T-helper 9 cell (primary cell): ENCODE results near the gene HOXB3.

ENCODE experiments used
- DNase-seq: peaks from one replicate; pipeline ENCODE4 v3.0.0-alpha.2; 2020

Gene HOXB3

GRCh38 chr17:48553826-48554225 is 36.2 kb downstream of the HOXB3 start:
- no peak for DNase-seq

- DNase-seq, result no peak
Measured at GRCh38 chr17:48553190-48553547, 36.9 kb downstream of the HOXB3 start.

- no peak for DNase-seq
Measured at GRCh38 chr17:48552466-48553189, 37.4 kb downstream of the HOXB3 start.

GRCh38 chr17:48551596-48552465 is 38.2 kb downstream of the HOXB3 start:
- no peak for DNase-seq

- DNase-seq, result no peak
Measured at GRCh38 chr17:48551214-48551555, 38.9 kb downstream of the HOXB3 start.

- no peak for DNase-seq
Measured at GRCh38 chr17:48550502-48551213, 39.4 kb downstream of the HOXB3 start.

GRCh38 chr17:48549914-48550501 is 40.0 kb downstream of the HOXB3 start:
- DNase-seq, result no peak

- no peak for DNase-seq
Measured at GRCh38 chr17:48549281-48549630, 40.8 kb downstream of the HOXB3 start.

GRCh38 chr17:48548523-48549280 is 41.3 kb downstream of the HOXB3 start:
- no peak for DNase-seq

GRCh38 chr17:48547808-48548522 is 42.1 kb downstream of the HOXB3 start:
- DNase-seq, result peak; percentile 38

- DNase-seq, result no peak
Measured at GRCh38 chr17:48546924-48547807, 42.9 kb downstream of the HOXB3 start.

- no peak for DNase-seq
Measured at GRCh38 chr17:48546137-48546923, 43.7 kb downstream of the HOXB3 start.

GRCh38 chr17:48545539-48545938 is 44.5 kb downstream of the HOXB3 start:
- DNase-seq, result no peak

GRCh38 chr17:48545022-48545375 is 45.0 kb downstream of the HOXB3 start, which contains the start of gene HOXB2:
Gene HOXB2, minus strand, starts transcription at chr17:48545109. Its CDS starts 198 bp downstream, at chr17:48544911.
- DNase-seq, result no peak

GRCh38 chr17:48544349-48545021 is 45.6 kb downstream of the HOXB3 start:
- DNase-seq, result peak; percentile 50

- no peak for DNase-seq
Measured at GRCh38 chr17:48543854-48544348, 46.1 kb downstream of the HOXB3 start.

GRCh38 chr17:48543107-48543853 is 46.8 kb downstream of the HOXB3 start:
- peak; percentile 52 for DNase-seq

GRCh38 chr17:48542698-48543106 is 47.3 kb downstream of the HOXB3 start:
- no peak for DNase-seq
